Measurements from ENCODE around the gene SGMS1.

SGMS1 gene

DNA sequence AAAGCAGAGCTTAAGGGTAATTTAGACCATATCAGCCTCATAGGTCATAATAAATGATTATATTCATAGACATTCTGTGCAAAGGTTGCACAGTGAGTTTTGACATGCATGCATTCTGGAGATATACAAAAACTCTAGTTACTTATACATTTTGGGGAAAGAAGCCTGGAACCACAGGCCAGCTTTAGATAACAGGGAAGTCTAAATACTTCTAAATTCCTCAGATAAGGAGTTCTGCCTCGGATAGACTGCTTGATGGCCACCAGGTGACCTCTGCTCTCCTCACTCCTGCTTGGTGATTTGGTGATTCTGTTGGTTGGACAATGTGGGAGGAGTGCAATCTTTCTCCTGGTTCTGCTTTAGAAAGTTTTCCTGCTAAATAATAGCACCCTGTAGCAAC, 77.9 kb downstream of the SGMS1 start:
- DNase-seq (ENCODE audit: low read depth) = no peak
- TF ChIP-seq, protein P1, sequence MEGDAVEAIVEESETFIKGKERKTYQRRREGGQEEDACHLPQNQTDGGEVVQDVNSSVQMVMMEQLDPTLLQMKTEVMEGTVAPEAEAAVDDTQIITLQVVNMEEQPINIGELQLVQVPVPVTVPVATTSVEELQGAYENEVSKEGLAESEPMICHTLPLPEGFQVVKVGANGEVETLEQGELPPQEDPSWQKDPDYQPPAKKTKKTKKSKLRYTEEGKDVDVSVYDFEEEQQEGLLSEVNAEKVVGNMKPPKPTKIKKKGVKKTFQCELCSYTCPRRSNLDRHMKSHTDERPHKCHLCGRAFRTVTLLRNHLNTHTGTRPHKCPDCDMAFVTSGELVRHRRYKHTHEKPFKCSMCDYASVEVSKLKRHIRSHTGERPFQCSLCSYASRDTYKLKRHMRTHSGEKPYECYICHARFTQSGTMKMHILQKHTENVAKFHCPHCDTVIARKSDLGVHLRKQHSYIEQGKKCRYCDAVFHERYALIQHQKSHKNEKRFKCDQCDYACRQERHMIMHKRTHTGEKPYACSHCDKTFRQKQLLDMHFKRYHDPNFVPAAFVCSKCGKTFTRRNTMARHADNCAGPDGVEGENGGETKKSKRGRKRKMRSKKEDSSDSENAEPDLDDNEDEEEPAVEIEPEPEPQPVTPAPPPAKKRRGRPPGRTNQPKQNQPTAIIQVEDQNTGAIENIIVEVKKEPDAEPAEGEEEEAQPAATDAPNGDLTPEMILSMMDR (conservative IDR thresholded peaks at IDR 0.05; ENCODE audit: low read length) = no peak
- H3K4me3 ChIP-seq (ENCODE audit: low read length) = no peak overlapping the region

DNA sequence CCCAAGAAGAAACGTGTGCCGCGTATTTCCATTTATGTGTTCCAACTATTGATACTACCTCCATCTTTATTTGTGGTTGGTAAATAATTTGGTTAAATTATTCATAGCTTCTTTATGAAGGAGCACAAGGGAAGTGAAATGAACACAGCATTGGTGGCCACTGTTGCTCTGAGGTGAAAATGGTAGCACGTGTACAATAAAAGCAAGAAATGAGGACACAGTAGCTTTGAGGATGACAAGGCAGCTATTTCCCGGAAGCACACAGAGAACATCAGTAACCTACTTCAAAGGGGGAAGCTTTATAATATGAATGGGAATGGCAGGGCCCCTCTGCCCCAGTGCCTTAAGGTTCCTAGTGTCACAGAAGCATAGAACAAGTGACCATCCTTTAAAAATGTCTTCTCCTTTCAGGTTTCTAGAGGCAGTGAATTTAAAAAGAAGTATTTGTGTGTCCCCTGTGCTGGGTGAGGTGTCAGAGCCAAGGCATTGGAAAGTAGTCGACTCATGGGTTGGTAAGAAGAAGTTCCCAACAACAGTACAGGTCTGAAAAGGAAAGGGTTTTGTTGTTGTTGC, 78.8 kb downstream of the SGMS1 start:
- TF ChIP-seq, protein P1 (conservative IDR thresholded peaks at IDR 0.05; ENCODE audit: low read length) = no peak
- DNase-seq (ENCODE audit: low read depth) = no peak
- H3K4me3 ChIP-seq (ENCODE audit: low read length) = no peak overlapping the region

DNA sequence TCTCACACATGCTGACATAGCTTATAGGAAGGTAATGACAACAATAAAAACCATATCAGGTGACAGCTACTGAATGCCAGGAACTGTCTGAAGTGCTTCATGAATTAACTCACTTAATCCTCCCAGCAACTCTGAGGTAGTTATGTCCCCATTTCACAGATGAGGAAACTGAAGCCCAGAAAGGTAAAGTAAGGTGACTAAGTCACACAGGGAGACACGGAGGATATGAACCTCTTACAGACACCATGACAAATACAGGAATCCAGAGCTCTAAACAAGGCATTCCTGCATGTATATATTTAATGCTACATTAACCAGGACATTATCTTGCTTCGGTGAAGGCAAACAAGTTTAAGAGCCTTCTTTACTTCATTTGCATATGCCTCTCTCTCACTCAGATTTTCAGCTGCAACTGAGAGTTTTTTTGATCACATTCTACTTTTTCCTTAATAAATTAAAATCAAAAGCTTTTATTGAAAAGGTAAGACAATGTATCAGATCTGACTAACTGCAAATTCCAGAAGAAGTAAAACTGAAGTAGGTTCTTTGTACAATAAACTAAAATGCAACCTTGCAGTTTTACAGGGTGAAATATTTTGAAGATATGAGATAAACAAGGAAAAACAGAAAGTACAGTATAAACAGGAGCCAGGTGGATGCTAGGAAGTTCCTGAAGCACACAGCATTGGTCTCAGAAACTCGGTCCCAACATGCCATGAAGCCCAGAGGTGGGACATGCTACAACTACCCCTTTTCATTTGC, 79.5 kb downstream of the SGMS1 start:
- TF ChIP-seq, protein P1 (conservative IDR thresholded peaks at IDR 0.05; ENCODE audit: low read length) = no peak
- no peak for DNase-seq (ENCODE audit: low read depth)
- H3K4me3 ChIP-seq (ENCODE audit: low read length) = no peak overlapping the region

DNA sequence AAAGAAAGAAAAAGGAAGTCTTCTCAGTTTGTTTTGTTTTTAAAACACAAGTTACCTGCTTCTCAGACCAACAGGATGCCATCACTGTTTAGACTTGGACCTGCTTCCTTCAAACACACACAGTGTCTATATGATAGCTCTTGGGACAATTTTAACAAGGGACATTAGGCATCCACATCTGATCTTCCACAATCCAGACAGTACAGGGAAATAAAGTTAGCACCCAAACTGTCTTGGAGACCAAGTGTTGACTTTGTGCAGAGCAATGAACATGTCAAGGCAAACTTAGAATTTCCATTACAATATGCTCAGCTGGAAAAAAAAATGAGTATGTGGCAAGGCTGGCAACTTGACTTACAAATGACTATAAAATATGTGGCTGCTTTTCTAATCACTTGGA, 80.9 kb downstream of the SGMS1 start:
- TF ChIP-seq, protein P1 (conservative IDR thresholded peaks at IDR 0.05; ENCODE audit: low read length) = no peak
- DNase-seq (ENCODE audit: low read depth) = no peak
- H3K4me3 ChIP-seq (ENCODE audit: low read length) = no peak overlapping the region

DNA sequence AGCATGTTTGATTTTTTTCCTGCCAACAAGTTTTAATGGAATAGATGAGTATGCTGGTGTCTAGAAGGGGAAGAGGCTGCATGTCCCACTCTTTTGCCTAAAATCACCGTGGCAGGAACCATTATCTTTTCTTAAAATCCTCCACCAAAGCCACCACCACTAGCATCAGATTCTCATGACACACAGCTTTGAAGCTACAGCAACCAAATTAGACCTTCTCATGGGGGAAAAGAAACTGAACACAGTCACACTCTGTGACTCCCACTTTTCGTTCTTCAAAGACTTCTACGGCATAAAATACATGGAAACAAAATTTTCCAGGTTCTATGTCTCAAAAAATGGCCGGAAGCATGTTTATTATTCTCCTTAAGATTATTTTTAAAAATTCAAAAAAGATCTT, 81.8 kb downstream of the SGMS1 start:
- no peak for DNase-seq (ENCODE audit: low read depth)
- TF ChIP-seq, protein P1 (conservative IDR thresholded peaks at IDR 0.05; ENCODE audit: low read length) = no peak

DNA sequence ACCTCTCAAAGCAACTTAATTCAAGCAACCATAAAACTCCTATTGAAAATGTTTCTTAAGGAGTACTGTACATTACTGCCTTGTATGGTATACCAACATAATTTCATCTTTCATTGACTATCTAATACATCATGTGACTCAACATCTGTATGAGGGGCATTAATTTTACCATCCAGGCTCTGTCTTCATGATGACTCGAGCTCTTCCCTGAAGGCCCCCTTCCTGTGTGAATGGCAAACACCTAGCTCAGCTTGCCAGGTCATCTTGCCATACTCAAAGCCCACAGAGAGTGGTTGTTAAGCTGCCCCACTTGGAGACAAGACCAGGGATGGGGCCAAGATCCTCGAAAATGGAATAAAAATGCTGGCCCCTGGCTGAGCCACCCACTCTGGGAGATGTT, 82.4 kb downstream of the SGMS1 start:
- TF ChIP-seq, protein P1 (conservative IDR thresholded peaks at IDR 0.05; ENCODE audit: low read length) = no peak
- H3K4me3 ChIP-seq (ENCODE audit: low read length) = no peak overlapping the region
- DNase-seq (ENCODE audit: low read depth) = no peak

More for the DNA sequence above, 81.8 kb downstream of the SGMS1 start:
- H3K4me3 ChIP-seq (ENCODE audit: low read length) = no peak overlapping the region

DNA sequence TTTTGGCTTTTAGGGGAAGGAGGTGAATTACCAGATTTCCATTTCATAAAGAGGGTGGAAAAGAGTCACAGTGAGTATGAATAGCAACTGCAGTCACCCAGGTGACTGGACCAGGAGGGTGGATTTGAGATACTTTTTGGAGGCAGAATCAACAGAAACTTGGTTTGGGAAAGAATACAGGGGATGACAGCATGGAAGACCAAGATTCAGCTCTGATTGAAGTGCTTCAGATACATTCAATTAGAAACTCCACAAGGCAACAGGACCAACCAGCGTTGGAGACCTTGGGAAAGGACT, 83.0 kb downstream of the SGMS1 start:
- no peak overlapping the region for H3K4me3 ChIP-seq (ENCODE audit: low read length)
- TF ChIP-seq, protein P1 (conservative IDR thresholded peaks at IDR 0.05; ENCODE audit: low read length) = no peak
- DNase-seq (ENCODE audit: low read depth) = no peak
